Mucosa of stomach (tissue), 1 donor: Measurements from ENCODE around the gene HSF4.
A peak's percentile ranks its signal among the peaks of the same experiment; 100 is the strongest.

Experiments
- H3K27me3 ChIP-seq: one replicate; pipeline ENCODE4 v1.7.0; 2013; ENCODE audit warnings: mild to moderate bottlenecking, low read length; ENCODE audit not compliant: control insufficient read depth, insufficient read depth
- H3K36me3 ChIP-seq: one replicate; pipeline ENCODE4 v1.7.0; 2013; ENCODE audit warnings: low read length; ENCODE audit not compliant: control insufficient read depth, insufficient read depth
- H3K4me1 ChIP-seq: one replicate; pipeline ENCODE4 v1.7.0; 2013; ENCODE audit warnings: mild to moderate bottlenecking, low read length; ENCODE audit not compliant: control insufficient read depth, insufficient read depth
- H3K4me3 ChIP-seq: one replicate; pipeline ENCODE4 v1.7.0; 2013; ENCODE audit warnings: low read length
- H3K9ac ChIP-seq: one replicate; pipeline ENCODE4 v1.7.0; 2013; ENCODE audit warnings: mild to moderate bottlenecking, low read length, moderate library complexity
- H3K9me3 ChIP-seq: one replicate; pipeline ENCODE4 v1.7.0; 2013; ENCODE audit warnings: mild to moderate bottlenecking, low read length, moderate library complexity; ENCODE audit not compliant: control insufficient read depth
- donor health status: Pancreatic carcinoma.

Gene HSF4

GRCh38 chr16:67163164-67163998 lies 1.2 kb upstream of the HSF4 start:
- H3K36me3 ChIP-seq = peaks cover 4% of the 10 kb centered on the region
- no peak overlapping the region for H3K4me3 ChIP-seq
- no peak overlapping the region for H3K9ac ChIP-seq
- H3K4me1 ChIP-seq = peaks cover 34% of the 10 kb centered on the region
- peaks cover 18% of the 10 kb centered on the region for H3K27me3 ChIP-seq
- no peaks in the 10 kb centered on the region for H3K9me3 ChIP-seq

- H3K4me1 ChIP-seq = peaks cover 28% of the 10 kb centered on the region
- H3K36me3 ChIP-seq = peaks cover 4% of the 10 kb centered on the region
- no peak overlapping the region for H3K9ac ChIP-seq
- H3K9me3 ChIP-seq = no peaks in the 10 kb centered on the region
- peaks cover 18% of the 10 kb centered on the region for H3K27me3 ChIP-seq
- no peak overlapping the region for H3K4me3 ChIP-seq
Measured at GRCh38 chr16:67163999-67164558, 466 bp upstream of the HSF4 start.

- H3K9me3 ChIP-seq = no peaks in the 10 kb centered on the region
- H3K9ac ChIP-seq = peak overlapping the region; percentile 47
- peaks cover 18% of the 10 kb centered on the region for H3K27me3 ChIP-seq
- H3K4me3 ChIP-seq = no peak overlapping the region
- peaks cover 4% of the 10 kb centered on the region for H3K36me3 ChIP-seq
- peaks cover 39% of the 10 kb centered on the region for H3K4me1 ChIP-seq
Measured at GRCh38 chr16:67165121-67166078, 855 bp downstream of the HSF4 start.

GRCh38 chr16:67166110-67166547 lies 1.6 kb downstream of the HSF4 start:
- peaks cover 42% of the 10 kb centered on the region for H3K4me1 ChIP-seq

GRCh38 chr16:67166598-67167168 lies 2.1 kb downstream of the HSF4 start:
- no peak overlapping the region for H3K9ac ChIP-seq
- H3K4me3 ChIP-seq = no peak overlapping the region
- no peaks in the 10 kb centered on the region for H3K9me3 ChIP-seq
- peaks cover 18% of the 10 kb centered on the region for H3K27me3 ChIP-seq
- peaks cover 4% of the 10 kb centered on the region for H3K36me3 ChIP-seq
- H3K4me1 ChIP-seq = peaks cover 37% of the 10 kb centered on the region

More at GRCh38 chr16:67166110-67166547, 1.6 kb downstream of the HSF4 start:
- Histone ChIP-seq H3K4me3 (no peak overlapping the region), H3K36me3 (peaks cover 4% of the 10 kb centered on the region), H3K9ac (no peak overlapping the region), H3K9me3 (no peaks in the 10 kb centered on the region), H3K27me3 (peaks cover 18% of the 10 kb centered on the region)

GRCh38 chr16:67167588-67167987 lies 3.0 kb downstream of the HSF4 start:
- H3K27me3 ChIP-seq = peaks cover 18% of the 10 kb centered on the region
- H3K4me1 ChIP-seq = peaks cover 36% of the 10 kb centered on the region
- H3K4me3 ChIP-seq = no peak overlapping the region
- no peak overlapping the region for H3K9ac ChIP-seq
- H3K9me3 ChIP-seq = no peaks in the 10 kb centered on the region
- peaks cover 4% of the 10 kb centered on the region for H3K36me3 ChIP-seq

- no peak overlapping the region for H3K9ac ChIP-seq
- H3K27me3 ChIP-seq = peaks cover 11% of the 10 kb centered on the region
- H3K4me3 ChIP-seq = no peak overlapping the region
- H3K36me3 ChIP-seq = peaks cover 4% of the 10 kb centered on the region
- H3K4me1 ChIP-seq = peaks cover 42% of the 10 kb centered on the region
- no peaks in the 10 kb centered on the region for H3K9me3 ChIP-seq
Measured at GRCh38 chr16:67169011-67169451, 4.5 kb downstream of the HSF4 start.

GRCh38 chr16:67169642-67170167 lies 5.2 kb downstream of the HSF4 start:
- Histone ChIP-seq H3K9ac (peak overlapping the region; percentile 66), H3K36me3 (peaks cover 4% of the 10 kb centered on the region), H3K27me3 (peaks cover 11% of the 10 kb centered on the region), H3K9me3 (no peaks in the 10 kb centered on the region), H3K4me3 (peak overlapping the region; percentile 63), H3K4me1 (peaks cover 45% of the 10 kb centered on the region)

- Histone ChIP-seq H3K4me3 (peak within 1 kb of the TSS; percentile 63), H3K27me3 (peaks cover 7% of the 10 kb centered on the region), H3K9ac (peak within 1 kb of the TSS; percentile 67), H3K36me3 (peaks cover 4% of the 10 kb centered on the region), H3K4me1 (peaks cover 40% of the 10 kb centered on the region), H3K9me3 (no peaks in the 10 kb centered on the region)
Measured at GRCh38 chr16:67170168-67170948, 5.8 kb downstream of the HSF4 start, which contains the start of gene NOL3. Gene NOL3, plus strand, starts transcription at chr16:67170538.

GRCh38 chr16:67170949-67171649 lies 6.6 kb downstream of the HSF4 start:
- H3K9ac ChIP-seq = peak overlapping the region; percentile 67
- H3K27me3 ChIP-seq = peaks cover 3% of the 10 kb centered on the region
- peaks cover 38% of the 10 kb centered on the region for H3K4me1 ChIP-seq
- no peak overlapping the region for H3K4me3 ChIP-seq
- H3K36me3 ChIP-seq = peaks cover 4% of the 10 kb centered on the region
- H3K9me3 ChIP-seq = no peaks in the 10 kb centered on the region
